Activated CD4-positive, alpha-beta memory T cell treated with anti-CD3 and anti-CD28 coated beads for 36 hours (primary cell): ENCODE data around the gene LHPP. TPM values are rescaled to one million over a fixed set of nuclear protein-coding genes. Genes with fewer than 3 reads are reported as not detected.

Experiments used
- CTCF ChIA-PET: fragments of 350-600 bp; sonication (Branson Sonifier 250); formaldehyde crosslinking; loops from one replicate; lab custom pipeline; 2021; ENCODE audit warnings: antibody characterized with exemption, inconsistent platforms; lab: Charles Lee
- POLR2A ChIA-PET: fragments of 350-600 bp; sonication (Branson Sonifier 250); formaldehyde crosslinking; loops from one replicate; lab custom pipeline; 2021; ENCODE audit warnings: antibody characterized with exemption; lab: Charles Lee
- DNase-seq: peaks from one replicate; pipeline ENCODE4 v3.0.0-alpha.2; 2020
- H3K27ac Mint-ChIP-seq: one replicate; pipeline ENCODE4 v1.8.0; 2021; ENCODE audit warnings: mixed read lengths
- H3K27me3 Mint-ChIP-seq: one replicate; pipeline ENCODE4 v1.8.0; 2021; ENCODE audit warnings: mixed read lengths
- H3K36me3 Mint-ChIP-seq: one replicate; pipeline ENCODE4 v1.8.0; 2021; ENCODE audit warnings: mixed read lengths
- H3K4me1 Mint-ChIP-seq: one replicate; pipeline ENCODE4 v1.8.0; 2021; ENCODE audit warnings: low read depth, mixed read lengths
- H3K4me3 Mint-ChIP-seq: one replicate; pipeline ENCODE4 v1.8.0; 2021; ENCODE audit warnings: mild to moderate bottlenecking, mixed read lengths
- H3K9me3 Mint-ChIP-seq: one replicate; pipeline ENCODE4 v1.8.0; 2021; ENCODE audit warnings: mixed read lengths
- intact Hi-C: fragments of 100-400 bp; cut with micrococcal nuclease; formaldehyde crosslinking; loops from one replicate; pipeline ENCODE4 v1.15.1; 2023
- total RNA-seq, 2 experiments: library from RNA; stranded (reverse); gene quantifications; one replicate each; pipeline ENCODE4 v1.2.3, GENCODE V29; 2021

The LHPP gene
- total RNA-seq, 2 experiments from 2014 or later, result 10.1 to 12.3 TPM

DNA sequence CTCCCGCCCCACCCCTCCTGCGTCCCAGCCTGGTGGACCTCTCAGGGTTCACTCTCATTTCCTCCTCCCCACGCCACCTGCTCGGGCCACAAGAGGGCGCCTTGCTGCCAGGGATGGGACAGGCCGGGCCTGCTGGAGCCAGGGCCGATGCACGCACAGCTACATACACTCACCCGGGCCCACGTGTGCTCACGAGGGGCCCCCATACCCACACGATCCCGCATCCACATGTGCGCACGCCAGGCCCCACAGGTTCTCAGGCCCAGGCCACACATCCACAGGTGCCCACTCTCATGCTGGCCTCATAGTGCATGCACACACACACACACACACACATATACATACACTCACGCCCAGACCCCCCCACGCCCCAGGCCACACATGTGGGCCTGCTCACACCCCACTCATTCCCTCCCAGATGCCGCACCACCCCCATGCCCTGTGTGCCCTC is 68.6 kb downstream of the LHPP start:
- Mint-ChIP-seq H3K36me3 (no peaks in the 10 kb centered on the region), H3K9me3 (no peaks in the 10 kb centered on the region), H3K27ac (no peak overlapping the region), H3K4me1 (peaks cover 6% of the 10 kb centered on the region), H3K27me3 (no peaks in the 10 kb centered on the region), H3K4me3 (no peak overlapping the region)
- CTCF ChIA-PET, result interaction anchor here (0.6 to 3.6 kb wide), 25 partner anchors 9 to 386 kb away, joined by 3 to 49 read pairs (median 4); partner anchors contain the start of genes ABRAXAS2 and FAM53B
- DNase-seq, result peak; percentile 91
- POLR2A ChIA-PET, result interaction anchor here (1.1 kb wide), 1 partner anchor 218 kb away, joined by 3 read pairs; no protein-coding TSS in a partner anchor
- intact Hi-C loops, result loop anchor here (1.0 to 10.0 kb wide), 5 partner anchors 82 to 535 kb away; no protein-coding TSS in a partner anchor

DNA sequence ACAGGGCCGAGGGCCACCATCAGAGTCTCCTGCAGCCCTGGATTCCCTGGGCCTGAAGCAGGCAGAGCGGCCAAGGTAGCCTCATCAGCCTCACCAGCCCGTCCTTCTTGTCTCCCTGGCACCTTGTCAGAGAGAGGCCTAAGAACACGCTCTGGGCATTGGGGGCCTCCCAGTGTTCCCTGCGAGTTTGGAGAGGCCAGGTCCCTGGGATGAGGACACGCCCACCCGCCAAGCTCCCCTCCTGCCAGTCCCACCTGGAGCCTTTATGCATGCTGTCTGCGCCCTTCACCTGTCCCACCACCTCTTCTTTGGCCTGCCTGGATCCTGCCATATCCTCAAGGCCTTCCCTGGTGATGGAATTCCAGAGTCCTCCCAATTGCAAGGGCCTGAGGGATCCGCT is 69.2 kb downstream of the LHPP start:
- DNase-seq, result no peak
- intact Hi-C loops, result loop anchor here (1.0 to 10.0 kb wide), 5 partner anchors 81 to 534 kb away; no protein-coding TSS in a partner anchor
- H3K27ac Mint-ChIP-seq, result no peak overlapping the region
- peaks cover 6% of the 10 kb centered on the region for H3K4me1 Mint-ChIP-seq
- CTCF ChIA-PET, result interaction anchor here (0.6 to 3.6 kb wide), 24 partner anchors 8 to 385 kb away, joined by 3 to 49 read pairs (median 4); partner anchors contain the start of genes ABRAXAS2 and FAM53B
- no peaks in the 10 kb centered on the region for H3K27me3 Mint-ChIP-seq
- no peaks in the 10 kb centered on the region for H3K36me3 Mint-ChIP-seq
- no peak overlapping the region for H3K4me3 Mint-ChIP-seq
- POLR2A ChIA-PET, result interaction anchor here (1.1 kb wide), 1 partner anchor 217 kb away, joined by 3 read pairs; no protein-coding TSS in a partner anchor
- H3K9me3 Mint-ChIP-seq, result no peaks in the 10 kb centered on the region

DNA sequence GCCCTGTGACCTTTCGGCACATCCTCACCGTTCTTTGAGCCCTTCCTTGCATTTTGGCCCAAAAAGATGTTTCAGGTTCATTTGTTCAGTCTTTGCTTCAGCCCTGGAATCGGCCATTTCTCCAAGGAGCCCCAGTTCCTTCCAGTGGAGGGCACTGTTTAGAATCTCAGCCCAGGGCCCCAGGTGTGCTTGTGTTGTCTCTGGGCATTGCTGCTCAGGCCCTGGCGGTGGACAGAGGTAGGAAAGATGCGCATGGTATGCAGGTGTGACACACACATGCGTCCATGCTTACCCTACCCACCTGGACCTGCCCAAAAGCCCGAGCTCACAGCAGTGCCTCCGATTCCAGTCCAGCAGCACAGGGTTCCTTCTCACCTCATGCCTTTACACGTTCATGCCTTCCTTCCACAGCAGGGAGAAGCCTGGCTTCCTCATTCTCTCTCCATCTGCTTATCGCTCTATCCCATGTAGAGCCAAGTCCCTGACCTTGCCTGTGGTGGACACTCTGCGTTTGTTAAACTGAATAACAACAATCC is 70.6 kb downstream of the LHPP start:
- POLR2A ChIA-PET, result no interaction called here
- H3K27ac Mint-ChIP-seq, result no peak overlapping the region
- DNase-seq, result no peak
- no peaks in the 10 kb centered on the region for H3K27me3 Mint-ChIP-seq
- no peak overlapping the region for H3K4me3 Mint-ChIP-seq
- H3K36me3 Mint-ChIP-seq, result no peaks in the 10 kb centered on the region
- CTCF ChIA-PET, result interaction anchor here (1.1 to 1.2 kb wide), 3 partner anchors 209 to 295 kb away, joined by 3 to 5 read pairs (median 4); no protein-coding TSS in a partner anchor
- H3K4me1 Mint-ChIP-seq, result peaks cover 6% of the 10 kb centered on the region
- intact Hi-C loops, result loop anchor here (5.0 to 10.0 kb wide), 2 partner anchors 80 to 533 kb away; no protein-coding TSS in a partner anchor
- no peaks in the 10 kb centered on the region for H3K9me3 Mint-ChIP-seq

DNA sequence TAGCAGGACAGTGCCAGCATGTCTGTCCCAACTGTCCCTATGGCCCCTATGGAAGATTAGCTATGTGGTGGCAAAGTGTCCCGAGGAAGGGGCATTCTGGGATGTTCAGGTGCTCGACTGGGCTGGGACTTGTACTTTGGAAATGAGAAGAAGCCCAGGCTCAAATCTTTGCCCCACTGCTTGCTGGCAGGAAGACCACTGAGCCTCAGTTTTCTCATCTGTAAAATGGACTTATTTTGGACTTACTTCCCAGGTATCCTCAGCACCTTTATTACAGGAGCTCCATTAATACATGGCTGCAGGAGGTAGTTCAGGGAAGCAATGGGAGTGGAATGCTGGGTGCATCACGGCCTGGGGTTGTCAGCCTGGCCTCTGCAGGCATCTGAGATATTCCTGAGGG is 71.2 kb downstream of the LHPP start:
- POLR2A ChIA-PET, result no interaction called here
- Mint-ChIP-seq H3K27me3 (no peaks in the 10 kb centered on the region), H3K27ac (no peak overlapping the region), H3K4me1 (peaks cover 6% of the 10 kb centered on the region), H3K9me3 (no peaks in the 10 kb centered on the region), H3K36me3 (no peaks in the 10 kb centered on the region), H3K4me3 (no peak overlapping the region)
- no peak for DNase-seq
- CTCF ChIA-PET, result interaction anchor here (0.5 to 1.2 kb wide), 4 partner anchors 209 to 369 kb away, joined by 3 to 5 read pairs (median 4); no protein-coding TSS in a partner anchor
- intact Hi-C loops, result loop anchor here (5.0 to 10.0 kb wide), 2 partner anchors 80 to 532 kb away; no protein-coding TSS in a partner anchor

DNA sequence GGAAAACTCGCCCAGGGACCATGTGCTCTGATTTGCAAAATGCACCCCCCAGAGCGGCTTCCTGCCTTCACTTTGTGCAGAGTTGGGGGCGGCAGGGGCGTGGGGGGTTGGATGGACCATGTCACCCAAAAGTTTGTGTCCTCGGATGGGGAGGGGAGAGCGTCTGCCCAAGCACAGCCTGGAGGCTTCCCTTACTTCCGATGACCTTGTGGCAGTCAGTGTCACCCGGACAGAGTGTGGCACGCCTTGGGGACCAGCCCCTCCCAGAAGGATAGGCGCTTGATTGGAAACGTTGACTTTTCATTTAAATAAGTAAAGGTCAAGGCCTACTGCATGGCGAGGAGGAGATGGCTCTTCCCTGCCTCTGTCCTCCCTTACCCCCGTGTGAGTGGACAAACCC is 71.6 kb downstream of the LHPP start:
- Mint-ChIP-seq H3K9me3 (no peaks in the 10 kb centered on the region), H3K27ac (no peak overlapping the region), H3K36me3 (no peaks in the 10 kb centered on the region), H3K27me3 (no peaks in the 10 kb centered on the region), H3K4me3 (no peak overlapping the region), H3K4me1 (peaks cover 6% of the 10 kb centered on the region)
- ChIA-PET POLR2A (no interaction called here), CTCF (interaction anchor here (1.1 to 1.2 kb wide), 3 partner anchors 208 to 294 kb away, joined by 3 to 5 read pairs (median 4); no protein-coding TSS in a partner anchor)
- DNase-seq, result no peak
- intact Hi-C loops, result loop anchor here (5.0 to 10.0 kb wide), 2 partner anchors 79 to 532 kb away; no protein-coding TSS in a partner anchor

DNA sequence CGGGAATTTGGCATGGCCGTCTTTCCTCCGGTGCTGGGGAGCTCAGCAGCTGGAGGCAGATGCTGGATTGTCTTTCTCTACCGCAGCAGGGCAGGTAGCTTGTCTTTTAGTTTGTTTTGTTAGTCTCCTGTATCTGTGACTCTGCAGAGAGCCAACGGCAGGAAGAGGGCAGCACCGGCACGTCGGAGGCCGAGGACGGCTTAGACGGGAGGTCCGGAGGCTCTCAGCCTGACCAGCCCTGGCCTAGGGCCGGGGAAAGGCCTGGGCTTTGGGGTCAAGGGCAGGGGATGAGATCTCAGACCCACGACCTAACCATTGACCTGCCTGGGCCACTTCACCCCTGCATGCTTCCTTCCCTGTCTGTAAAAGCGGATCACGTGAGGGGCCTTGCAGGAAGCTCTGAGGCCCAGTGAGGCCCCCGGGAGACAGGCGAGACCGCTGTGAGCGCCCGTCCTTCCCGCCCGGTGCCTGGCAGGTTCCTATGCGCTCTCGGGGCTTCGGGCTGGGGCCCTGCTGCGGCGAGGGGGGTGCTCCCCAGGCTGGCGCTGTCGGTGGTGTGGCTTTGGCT is 72.7 kb downstream of the LHPP start:
- Mint-ChIP-seq H3K36me3 (no peaks in the 10 kb centered on the region), H3K27me3 (no peaks in the 10 kb centered on the region), H3K4me3 (no peak overlapping the region), H3K4me1 (peaks cover 6% of the 10 kb centered on the region), H3K27ac (no peak overlapping the region), H3K9me3 (no peaks in the 10 kb centered on the region)
- intact Hi-C loops, result loop anchor here (5.0 to 10.0 kb wide), 2 partner anchors 78 to 530 kb away; no protein-coding TSS in a partner anchor
- POLR2A ChIA-PET, result no interaction called here
- no peak for DNase-seq
- CTCF ChIA-PET, result interaction anchor here (0.6 to 2.7 kb wide), 5 partner anchors 11 to 381 kb away, joined by 3 to 9 read pairs (median 4); no protein-coding TSS in a partner anchor

DNA sequence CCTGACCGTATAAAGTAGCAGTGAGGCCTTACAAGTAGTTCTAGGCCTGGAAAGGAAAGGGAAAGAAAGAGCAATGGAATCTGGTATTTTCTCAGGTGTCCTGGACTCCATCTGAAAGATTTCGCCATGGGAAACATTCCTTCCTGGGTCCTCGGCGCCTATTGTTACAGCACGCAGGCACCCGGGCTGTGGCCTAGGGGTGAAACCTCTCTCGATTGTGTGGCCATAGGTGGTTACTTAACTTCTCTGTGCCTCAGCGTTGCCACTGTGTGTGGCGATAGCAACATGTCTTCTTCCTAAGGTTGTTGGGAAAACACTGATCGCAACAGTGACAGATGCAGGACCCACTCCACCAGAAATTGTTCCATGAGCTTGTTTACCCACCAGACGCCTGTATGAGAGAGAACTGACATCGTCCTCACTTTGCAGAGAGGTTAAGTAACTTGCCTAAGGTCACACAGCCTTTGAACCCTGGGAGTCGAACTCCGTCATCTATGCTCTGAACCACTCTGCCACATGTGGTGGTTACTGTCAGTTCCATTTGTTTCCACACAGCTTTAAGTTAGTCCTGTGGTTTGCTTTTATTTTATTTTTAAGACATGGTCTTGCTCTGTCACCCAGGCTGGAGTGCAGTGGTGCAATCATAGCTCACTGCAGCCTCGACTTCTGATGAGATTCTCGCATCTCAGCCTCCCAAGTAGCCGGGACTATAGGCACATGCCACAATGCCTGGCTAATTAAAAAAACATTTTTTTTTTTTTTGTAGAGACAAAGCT is 73.4 kb downstream of the LHPP start:
- peaks cover 6% of the 10 kb centered on the region for H3K4me1 Mint-ChIP-seq
- ChIA-PET CTCF (interaction anchor here (0.9 to 2.7 kb wide), 5 partner anchors 31 to 381 kb away, joined by 3 to 9 read pairs (median 4); no protein-coding TSS in a partner anchor), POLR2A (no interaction called here)
- DNase-seq, result no peak
- intact Hi-C loops, result loop anchor here (5.0 to 10.0 kb wide), 2 partner anchors 77 to 530 kb away; no protein-coding TSS in a partner anchor
- H3K4me3 Mint-ChIP-seq, result no peak overlapping the region
- no peaks in the 10 kb centered on the region for H3K36me3 Mint-ChIP-seq
- no peaks in the 10 kb centered on the region for H3K9me3 Mint-ChIP-seq
- no peaks in the 10 kb centered on the region for H3K27me3 Mint-ChIP-seq
- H3K27ac Mint-ChIP-seq, result no peak overlapping the region

DNA sequence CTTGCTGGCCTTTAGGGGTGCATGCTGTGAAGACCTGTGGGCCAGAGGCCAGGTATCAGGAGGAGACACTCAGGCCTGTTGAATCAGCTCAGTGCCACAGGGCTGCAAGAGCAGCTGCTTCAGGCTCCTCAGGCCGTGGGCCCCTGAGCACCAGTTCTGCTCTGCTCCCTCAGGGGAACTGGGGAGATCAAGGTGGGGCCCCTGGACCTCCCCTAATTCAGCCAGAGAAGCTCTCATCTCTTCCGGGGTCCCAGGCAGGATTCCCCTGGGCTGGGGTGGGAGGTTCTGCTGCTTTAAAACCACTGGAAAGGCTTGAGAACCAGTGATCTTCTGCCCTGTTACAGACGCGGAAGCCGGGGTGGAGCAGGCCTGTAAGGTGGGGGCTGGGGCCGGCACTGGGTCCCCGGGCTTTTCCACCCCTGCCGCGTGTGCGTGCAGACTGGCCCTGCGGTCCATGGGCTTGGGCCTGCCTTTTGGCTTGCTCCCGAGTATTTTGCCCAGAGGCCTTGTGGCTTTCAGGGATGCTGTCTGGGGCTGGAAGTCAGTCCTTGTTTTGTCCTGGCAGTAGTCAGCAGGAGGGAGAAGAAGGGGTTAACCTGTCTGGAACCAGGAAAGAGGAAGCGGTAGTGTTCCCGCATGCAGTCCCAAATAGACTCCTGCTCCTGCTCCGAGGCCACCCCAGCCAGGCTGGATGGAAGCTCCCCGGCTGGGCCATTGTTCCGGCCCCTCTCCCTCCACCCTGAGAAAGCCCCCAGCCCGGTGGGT is 74.3 kb downstream of the LHPP start:
- H3K4me3 Mint-ChIP-seq, result no peak overlapping the region
- no peak overlapping the region for H3K27ac Mint-ChIP-seq
- POLR2A ChIA-PET, result no interaction called here
- peaks cover 3% of the 10 kb centered on the region for H3K4me1 Mint-ChIP-seq
- CTCF ChIA-PET, result interaction anchor here (0.9 to 7.9 kb wide), 4 partner anchors 32 to 295 kb away, joined by 3 to 51 read pairs (median 6); no protein-coding TSS in a partner anchor
- DNase-seq, result no peak
- intact Hi-C loops, result loop anchor here (10.0 kb wide), 1 partner anchor 529 kb away; no protein-coding TSS in a partner anchor
- no peaks in the 10 kb centered on the region for H3K36me3 Mint-ChIP-seq
- no peaks in the 10 kb centered on the region for H3K27me3 Mint-ChIP-seq
- H3K9me3 Mint-ChIP-seq, result no peaks in the 10 kb centered on the region

DNA sequence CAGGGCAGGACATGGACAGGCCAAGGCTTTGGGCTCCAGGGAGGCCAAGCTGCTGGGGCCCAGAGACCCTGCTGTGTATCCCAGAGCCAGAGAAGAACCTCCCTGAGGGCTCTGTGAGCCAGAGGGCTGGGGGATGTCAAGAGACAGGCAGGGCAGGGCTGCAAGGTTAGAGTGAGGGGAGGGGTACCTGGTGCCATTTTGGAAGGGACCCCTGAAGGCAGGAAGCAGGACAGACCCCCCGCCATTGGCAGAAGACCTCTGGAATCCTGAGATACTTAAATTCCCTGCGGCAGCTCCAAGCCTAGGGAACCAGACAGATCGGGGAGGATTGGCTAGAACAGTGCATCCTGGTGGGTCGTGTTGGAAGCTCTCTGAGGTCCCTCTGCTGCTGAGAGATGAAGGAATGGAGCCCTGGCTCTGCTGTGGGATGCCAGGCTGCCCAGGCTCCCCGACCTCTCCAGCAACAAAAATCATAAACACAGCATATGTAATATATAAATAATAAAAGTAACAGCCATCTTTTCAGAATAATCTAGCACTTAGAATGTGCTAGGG is 75.0 kb downstream of the LHPP start:
- no peak overlapping the region for H3K27ac Mint-ChIP-seq
- POLR2A ChIA-PET, result no interaction called here
- H3K4me1 Mint-ChIP-seq, result peaks cover 3% of the 10 kb centered on the region
- CTCF ChIA-PET, result interaction anchor here (7.9 kb wide), 1 partner anchor 211 kb away, joined by 51 read pairs; no protein-coding TSS in a partner anchor
- no peak overlapping the region for H3K4me3 Mint-ChIP-seq
- DNase-seq, result no peak
- no peaks in the 10 kb centered on the region for H3K27me3 Mint-ChIP-seq
- no peaks in the 10 kb centered on the region for H3K9me3 Mint-ChIP-seq
- intact Hi-C loops, result loop anchor here (10.0 kb wide), 1 partner anchor 528 kb away; no protein-coding TSS in a partner anchor
- no peaks in the 10 kb centered on the region for H3K36me3 Mint-ChIP-seq

DNA sequence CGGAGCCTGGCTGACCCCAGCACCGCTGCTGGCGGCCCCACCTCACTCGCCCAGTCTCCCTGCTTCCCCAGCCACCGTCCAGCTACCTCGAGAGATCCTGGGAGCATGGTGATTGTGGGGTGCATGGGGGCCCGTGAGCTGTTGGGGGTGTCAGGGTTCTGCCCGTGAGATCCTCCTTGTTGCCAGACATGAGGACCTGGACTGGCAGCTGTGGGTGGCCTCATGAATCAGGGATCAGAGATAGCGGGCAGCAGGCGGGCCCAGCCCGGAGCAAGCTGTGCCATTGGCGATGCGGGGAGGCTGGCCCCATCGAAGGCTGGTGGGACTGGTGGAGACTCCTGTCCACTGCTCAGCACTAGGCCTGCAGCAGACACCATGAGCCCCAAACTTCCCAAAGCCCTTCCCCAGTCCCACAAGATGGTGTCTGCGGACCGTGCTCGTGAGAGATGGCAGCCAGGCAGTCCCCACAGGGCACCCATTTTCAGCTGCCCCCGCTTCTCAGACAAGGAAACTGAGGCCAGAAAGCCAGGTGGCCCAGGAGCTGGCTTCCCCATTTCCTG is 75.6 kb downstream of the LHPP start:
- Mint-ChIP-seq H3K9me3 (no peaks in the 10 kb centered on the region), H3K27ac (no peak overlapping the region), H3K4me1 (peaks cover 3% of the 10 kb centered on the region), H3K4me3 (no peak overlapping the region), H3K27me3 (no peaks in the 10 kb centered on the region), H3K36me3 (no peaks in the 10 kb centered on the region)
- ChIA-PET CTCF (interaction anchor here (4.8 to 7.9 kb wide), 2 partner anchors 205 to 210 kb away, joined by 46 to 51 read pairs; no protein-coding TSS in a partner anchor), POLR2A (no interaction called here)
- DNase-seq, result no peak
- intact Hi-C loops, result loop anchor here (10.0 kb wide), 1 partner anchor 528 kb away; no protein-coding TSS in a partner anchor
